GM12878 (cell line): ENCODE measurements around the gene PRR15L. TPM values are rescaled to one million over a fixed set of nuclear protein-coding genes. Genes with fewer than 3 reads are reported as not detected.

Experiments used
- ATAC-seq: fragments of 200-7000 bp; cut with Tn5 transposase; 3 replicates; pipeline ENCODE4 v1.9.1; 2020; ENCODE audit warnings: mild to moderate bottlenecking, moderate library complexity
- BruUV-seq: library from RNA; stranded (reverse); fragments of 400-500 nt; replicated peaks from 2 replicates; lab custom pipeline; 2021; lab: Mats Ljungman, UMichigan
- CTCF ChIA-PET: fragments of 300-600 bp; sonication (Branson Sonifier 250); formaldehyde crosslinking; extraction: SDS; loops from one replicate; lab custom pipeline; 2021; ENCODE audit warnings: inconsistent platforms; lab: Yijun Ruan, JAX
- POLR2A ChIA-PET: fragments of 350-600 bp; formaldehyde crosslinking; extraction: SDS; loops from one replicate; lab custom pipeline; 2021; ENCODE audit warnings: inconsistent platforms; lab: Charles Lee
- RAD21 ChIA-PET: fragments of 300-600 bp; sonication (Branson Sonifier 250); formaldehyde crosslinking; loops from one replicate; lab custom pipeline; 2023; ENCODE audit warnings: antibody characterized with exemption; ENCODE audit not compliant: unreplicated experiment; lab: Charles Lee
- SMC1A ChIA-PET: fragments of 300-600 bp; sonication (Branson Sonifier 250); formaldehyde crosslinking; loops from one replicate; lab custom pipeline; 2023; ENCODE audit not compliant: unreplicated experiment, uncharacterized antibody; lab: Charles Lee
- DNase-seq: peaks from one replicate; pipeline ENCODE4 v3.0.0-alpha.2; 2011; ENCODE audit warnings: low read depth, low spot score
- FAIRE-seq: peaks from 3 replicates; lab custom pipeline; 2011; peaks lifted over from hg19 to GRCh38; lab: Jason Lieb, UNC
- H2AFZ ChIP-seq: 2 replicates; pipeline ENCODE4 v1.6.0; 2011; ENCODE audit warnings: low read depth, low read length, control low read depth; ENCODE audit not compliant: control insufficient read depth
- H3K27ac ChIP-seq: 2 replicates; pipeline ENCODE4 v1.5.1; 2011; ENCODE audit warnings: control low read depth; ENCODE audit not compliant: control insufficient read depth, insufficient read depth
- H3K27me3 ChIP-seq, 2 experiments: replicated peaks in 1 of 2; 2 replicates each; pipeline versions ENCODE4 v1.6.0 to v1.6.1; 2011; ENCODE audit warnings: low read length in 1 of 2; ENCODE audit not compliant: control insufficient read depth in 2 of 2, insufficient read depth in 2 of 2
- H3K36me3 ChIP-seq, 2 experiments: 2 replicates each; pipeline ENCODE4 v1.5.1; 2011; ENCODE audit warnings: low read length in 1 of 2; ENCODE audit not compliant: control insufficient read depth in 2 of 2, insufficient read depth in 2 of 2
- H3K4me1 ChIP-seq: 2 replicates; pipeline ENCODE4 v1.6.1; 2011; ENCODE audit warnings: mild to moderate bottlenecking, low read length, moderate library complexity, mixed read lengths; ENCODE audit not compliant: control insufficient read depth, insufficient read depth
- H3K4me2 ChIP-seq: 2 replicates; pipeline ENCODE4 v1.6.0; 2011; ENCODE audit warnings: control low read depth; ENCODE audit not compliant: control insufficient read depth, insufficient read depth
- H3K4me3 ChIP-seq: fragments of 200-600 bp; sonication (generic); 2 replicates; pipeline ENCODE4 v1.5.1; 2016
- H3K79me2 ChIP-seq: 2 replicates; pipeline ENCODE4 v1.6.0; 2011; ENCODE audit warnings: low read length; ENCODE audit not compliant: control insufficient read depth, insufficient read depth
- H3K9ac ChIP-seq: 2 replicates; pipeline ENCODE4 v1.8.0; 2011; ENCODE audit warnings: low read length, control low read depth, mixed read lengths; ENCODE audit not compliant: control insufficient read depth, insufficient read depth
- H3K9me3 ChIP-seq: replicated peaks from 3 replicates; pipeline ENCODE4 v1.5.1; 2011; ENCODE audit warnings: mild to moderate bottlenecking, low read length; ENCODE audit not compliant: control insufficient read depth, insufficient read depth
- H4K20me1 ChIP-seq: 2 replicates; pipeline ENCODE4 v1.6.0; 2011; ENCODE audit not compliant: control insufficient read depth, insufficient read depth
- ATF7 ChIP-seq: fragments of 450-650 bp; IDR thresholded peaks from 2 replicates; pipeline ENCODE4 v1.6.1; 2016; ENCODE audit warnings: low read depth, mild to moderate bottlenecking
- BCL11A ChIP-seq: IDR thresholded peaks from 2 replicates; pipeline ENCODE4 v1.6.1; 2011; ENCODE audit warnings: low read depth, low read length
- CTCF ChIP-seq, 3 experiments: IDR thresholded peaks in 2 of 3; conservative IDR thresholded peaks in 1 of 3; 2 replicates each; pipeline ENCODE4 v1.5.1; 2011; ENCODE audit warnings: low read depth in 3 of 3, low read length in 3 of 3, mild to moderate bottlenecking in 3 of 3, control low read depth in 2 of 3, moderate library complexity in 2 of 3, inconsistent platforms in 1 of 3, mixed read lengths in 1 of 3; ENCODE audit not compliant: control insufficient read depth in 2 of 3, insufficient read depth in 1 of 3; ENCODE audit errors: extremely low read depth in 1 of 3
- EGR1 ChIP-seq, 2 experiments: IDR thresholded peaks; 1 replicate in 1 of 2; 2 replicates in 1 of 2; pipeline ENCODE4 v1.6.1; 2011 to 2012; ENCODE audit warnings: low read depth in 2 of 2, low read length in 2 of 2, borderline replicate concordance in 1 of 2, mild to moderate bottlenecking in 1 of 2, moderate library complexity in 1 of 2
- ESRRA ChIP-seq: IDR thresholded peaks from 2 replicates; pipeline ENCODE4 v1.6.1; 2012; ENCODE audit warnings: mild to moderate bottlenecking, low read length, improper control_type of control experiment
- GABPA ChIP-seq: IDR thresholded peaks from 2 replicates; pipeline ENCODE4 v1.6.1; 2014; ENCODE audit warnings: antibody characterized with exemption, low read depth, mild to moderate bottlenecking, inconsistent platforms
- HDGF ChIP-seq: fragments of 450-650 bp; IDR thresholded peaks from 2 replicates; pipeline ENCODE4 v1.6.1; 2016; ENCODE audit warnings: antibody characterized with exemption
- IKZF1 ChIP-seq: fragments of 450-650 bp; conservative IDR thresholded peaks from 2 replicates; pipeline ENCODE4 v1.6.1; 2017; ENCODE audit warnings: antibody characterized with exemption, mild to moderate bottlenecking
- JUND ChIP-seq: IDR thresholded peaks from 2 replicates; pipeline ENCODE4 v1.6.1; 2012; ENCODE audit warnings: low read depth, mild to moderate bottlenecking, low read length, improper control_type of control experiment, moderate library complexity
- LARP7 ChIP-seq: fragments of 450-650 bp; IDR thresholded peaks from 2 replicates; pipeline ENCODE4 v1.6.1; 2017; ENCODE audit warnings: mild to moderate bottlenecking
- MXI1 ChIP-seq: fragments of 150-350 bp; IDR thresholded peaks from 2 replicates; pipeline ENCODE4 v1.6.1; 2011; ENCODE audit warnings: low read depth, mild to moderate bottlenecking, inconsistent platforms, low read length, improper control_type of control experiment
- NR2C2 ChIP-seq: IDR thresholded peaks from 2 replicates; pipeline ENCODE4 v1.6.1; 2011; ENCODE audit warnings: borderline replicate concordance, low read depth; ENCODE audit not compliant: control insufficient read depth, insufficient read length
- POLR2A ChIP-seq: IDR thresholded peaks from 2 replicates; pipeline ENCODE4 v1.6.1; 2011; ENCODE audit warnings: low read depth, mild to moderate bottlenecking, low read length
- RAD21 ChIP-seq: IDR thresholded peaks from 2 replicates; pipeline ENCODE4 v1.6.1; 2011; ENCODE audit warnings: mild to moderate bottlenecking, low read depth, low read length, moderate library complexity; ENCODE audit not compliant: insufficient read depth
- SMARCA5 ChIP-seq: fragments of 450-650 bp; IDR thresholded peaks from 2 replicates; pipeline ENCODE4 v1.6.1; 2017; ENCODE audit warnings: mild to moderate bottlenecking
- ZBTB40 ChIP-seq: fragments of 450-650 bp; IDR thresholded peaks from 2 replicates; pipeline ENCODE4 v1.6.1; 2016; ENCODE audit warnings: mild to moderate bottlenecking, moderate library complexity, borderline replicate concordance
- WGBS: methylation state at CpG from one replicate; pipeline ENCODE4 v1.1.6; 2016; ENCODE audit warnings: low lambda C conversion rate; ENCODE audit not compliant: insufficient replicate concordance, insufficient coverage; ENCODE audit errors: missing lambda C conversion rate; 5-methylcytosine and 5-hydroxymethylcytosine counted together
- in situ Hi-C: fragments of 300-500 bp; cut with MboI; formaldehyde crosslinking; loops from 9 replicates; pipeline ENCODE4 v1.14.3; 2018; ENCODE audit warnings: mixed read lengths
- intact Hi-C: fragments of 100-400 bp; cut with micrococcal nuclease; formaldehyde crosslinking; loops from one replicate; pipeline ENCODE4 v1.14.2; 2022; ENCODE audit not compliant: unreplicated experiment
- polyA plus RNA-seq, 11 experiments: library from polyadenylated mRNA; depleted of rRNA in 4 of 11; unstranded in 6 of 11; stranded (reverse) in 5 of 11; fragments of >200 nt; fragmentation: Nextera tagmentation in 4 of 11; fragmentation: Illumina TruSeq in 1 of 11; extraction: Ambion mirVana in 4 of 11; extraction: Trizol in 1 of 11; gene quantifications; 1 replicate in 1 of 11; 2 replicates in 10 of 11; pipeline versions ENCODE4 v1.2.1 to v1.2.3, GENCODE V29; 2011 to 2016; ENCODE audit warnings: inconsistent platforms in 2 of 11, missing spikeins in 2 of 11, low read depth in 1 of 11
- total RNA-seq, 4 experiments: library from RNA; depleted of rRNA in 3 of 4; stranded (reverse); fragments of >200 nt in 3 of 4; fragmentation: Illumina TruSeq in 1 of 4; extraction: Trizol in 1 of 4; gene quantifications; 2 replicates each; pipeline versions ENCODE4 v1.2.1 to v1.2.3, GENCODE V29; 2013 to 2021
- TF ChIP-seq, protein P1 (sequence below): fragments of 450-650 bp; IDR thresholded peaks from 2 replicates; pipeline ENCODE4 v1.6.1; 2017; ENCODE audit warnings: borderline replicate concordance

Gene PRR15L
- total and polyA plus RNA-seq, 10 of the 15 experiments (the other 5 are each of a cell fraction or from before 2014, with no cell fraction given), result 0.11 to 0.18 TPM; not detected in 8

DNA sequence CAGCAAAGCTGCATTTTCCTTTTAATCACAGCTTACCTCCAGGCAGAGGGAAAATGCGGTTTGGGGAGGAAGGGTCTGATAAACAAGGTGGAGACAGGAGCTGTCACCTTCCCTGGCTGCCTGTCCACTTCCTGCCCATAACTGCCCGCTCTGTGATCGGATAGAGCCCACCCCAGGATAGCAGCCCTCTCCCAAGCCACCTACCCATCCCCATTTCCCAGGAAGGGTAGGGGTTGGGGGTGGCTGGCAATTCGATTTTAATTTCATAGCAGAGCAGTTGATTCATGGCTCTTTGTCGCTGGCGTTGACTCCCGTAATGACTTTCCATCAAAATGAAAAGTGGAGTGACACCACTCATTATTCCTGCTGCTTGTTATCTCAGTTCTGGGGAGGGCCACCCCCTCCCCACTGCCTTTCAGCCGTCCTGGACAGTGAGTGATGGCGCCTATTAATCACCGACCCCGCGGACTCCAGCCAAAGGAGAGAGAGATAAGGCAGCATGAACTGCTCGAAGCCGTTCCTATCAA lies 24.5 kb upstream of the PRR15L start:
- no peak for FAIRE-seq
- Histone ChIP-seq H3K9ac (no peak overlapping the region), H3K27me3 (no peaks in the 10 kb centered on the region), H2AFZ (no peak overlapping the region), H3K4me2 (no peak overlapping the region), H3K4me3 (no peak overlapping the region), H3K4me1 (no peaks in the 10 kb centered on the region; the same call in 1 of the 2 replicates), H4K20me1 (no peaks in the 10 kb centered on the region)
- CTCF ChIA-PET, result interaction anchor here (1.9 to 12.3 kb wide), 3 partner anchors 12 to 34 kb away, joined by 4 to 454 read pairs (median 28); partner anchors contain the start of gene CDK5RAP3
- no TSS peak for BruUV-seq
- DNase-seq, result no peak
- SMC1A ChIA-PET, result interaction anchor here (2.9 to 17.2 kb wide), 2 partner anchors 30 to 36 kb away, joined by 8 to 332 read pairs; no protein-coding TSS in a partner anchor
- RAD21 ChIA-PET, result interaction anchor here (5.0 kb wide), 1 partner anchor 36 kb away, joined by 107 read pairs; no protein-coding TSS in a partner anchor
- POLR2A ChIA-PET, result interaction anchor here (0.5 kb wide), 1 partner anchor 87 kb away, joined by 3 read pairs; no protein-coding TSS in a partner anchor
- in situ Hi-C loops, result loop anchor here (5.0 kb wide), 1 partner anchor 35 kb away; no protein-coding TSS in a partner anchor
- TF ChIP-seq ZBTB40 (no peak), NR2C2 (no peak), HDGF (no peak), LARP7 (no peak), SMARCA5 (no peak), BCL11A (no peak), POLR2A (no peak), RAD21 (no peak), CTCF (IDR thresholded peaks at IDR 0.05 in 2 of 3, conservative IDR thresholded peaks at IDR 0.05 in 1 of 3; ENCODE audit: control insufficient read depth in 2 of 3, extremely low read depth in 1 of 3, insufficient read depth in 1 of 3, low read depth in 3 of 3, low read length in 3 of 3) (no peak), GABPA (no peak), MXI1 (no peak), ATF7 (no peak), IKZF1 (no peak), JUND (no peak), EGR1 (IDR thresholded peaks at IDR 0.05; ENCODE audit: borderline replicate concordance in 1 of 2, low read depth in 2 of 2, low read length in 2 of 2) (no peak), ESRRA (no peak)
- TF ChIP-seq, protein P1, sequence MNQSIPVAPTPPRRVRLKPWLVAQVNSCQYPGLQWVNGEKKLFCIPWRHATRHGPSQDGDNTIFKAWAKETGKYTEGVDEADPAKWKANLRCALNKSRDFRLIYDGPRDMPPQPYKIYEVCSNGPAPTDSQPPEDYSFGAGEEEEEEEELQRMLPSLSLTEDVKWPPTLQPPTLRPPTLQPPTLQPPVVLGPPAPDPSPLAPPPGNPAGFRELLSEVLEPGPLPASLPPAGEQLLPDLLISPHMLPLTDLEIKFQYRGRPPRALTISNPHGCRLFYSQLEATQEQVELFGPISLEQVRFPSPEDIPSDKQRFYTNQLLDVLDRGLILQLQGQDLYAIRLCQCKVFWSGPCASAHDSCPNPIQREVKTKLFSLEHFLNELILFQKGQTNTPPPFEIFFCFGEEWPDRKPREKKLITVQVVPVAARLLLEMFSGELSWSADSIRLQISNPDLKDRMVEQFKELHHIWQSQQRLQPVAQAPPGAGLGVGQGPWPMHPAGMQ, result no peak
- TF ChIP-seq, all 136 proteins: peak for 0
- ATAC-seq, result no peak
- Histone ChIP-seq H3K36me3 (peaks cover 19 to 38% of the 10 kb centered on the region in 2 experiments), H3K79me2 (no peaks in the 10 kb centered on the region), H3K27ac (no peak overlapping the region), H3K9me3 (no peaks in the 10 kb centered on the region)
- intact Hi-C loops, result no loop called here
- 93% methylated on average over 14 of the region's 14 CpGs for WGBS
